Stimulated activated effector memory CD8-positive, alpha-beta T cell treated with anti-CD3 and anti-CD28 coated beads, Interleukin-12 subunit alpha, Interleukin-12 subunit beta, amount 100 ng/mL, for 72 hours (primary cell): Measurements from ENCODE around the gene OVAAL.
A peak's percentile ranks its signal among the peaks of the same experiment; 100 is the strongest.

ENCODE experiments used
- ATAC-seq: fragments of 150-1000 bp; cut with Tn5 transposase; 2 replicates; pipeline ENCODE4 v1.10.0; 2021
- DNase-seq, 2 donors: peaks; one replicate each; pipeline ENCODE4 v3.0.0; 2021 to 2022; ENCODE audit warnings: low spot score in 2 of 2
- H3K27ac Mint-ChIP-seq: one replicate; pipeline ENCODE4 v1.8.0; 2022; ENCODE audit warnings: mild to moderate bottlenecking, mixed read lengths
- H3K36me3 Mint-ChIP-seq: one replicate; pipeline ENCODE4 v1.8.0; 2022; ENCODE audit warnings: mild to moderate bottlenecking, mixed read lengths
- H3K4me1 Mint-ChIP-seq: one replicate; pipeline ENCODE4 v1.8.0; 2022; ENCODE audit warnings: mixed read lengths
- H3K4me3 Mint-ChIP-seq: one replicate; pipeline ENCODE4 v1.8.0; 2022; ENCODE audit warnings: mild to moderate bottlenecking, mixed read lengths
- H3K9me3 Mint-ChIP-seq: one replicate; pipeline ENCODE4 v1.8.0; 2022; ENCODE audit warnings: mixed read lengths

The OVAAL gene

GRCh38 chr1:180574031-180574713, 15.4 kb downstream of the OVAAL start:
- no peak overlapping the region for H3K27ac Mint-ChIP-seq
- DNase-seq (no peak), ATAC-seq (no peak)
- no peak overlapping the region for H3K4me3 Mint-ChIP-seq
- H3K36me3 Mint-ChIP-seq: no peaks in the 10 kb centered on the region
- peaks cover 19% of the 10 kb centered on the region for H3K4me1 Mint-ChIP-seq
- peaks cover 2% of the 10 kb centered on the region for H3K9me3 Mint-ChIP-seq

- Mint-ChIP-seq H3K27ac (no peak overlapping the region), H3K4me3 (no peak overlapping the region), H3K36me3 (no peaks in the 10 kb centered on the region), H3K4me1 (peaks cover 7% of the 10 kb centered on the region), H3K9me3 (no peaks in the 10 kb centered on the region)
- ATAC-seq (no peak), DNase-seq (no peak)
These were observed 18.6 kb downstream of the OVAAL start for GRCh38 chr1:180577361-180577760.

- H3K9me3 Mint-ChIP-seq: no peaks in the 10 kb centered on the region
- no peak overlapping the region for H3K27ac Mint-ChIP-seq
- ATAC-seq: peak; percentile 47
- H3K36me3 Mint-ChIP-seq: no peaks in the 10 kb centered on the region
- H3K4me3 Mint-ChIP-seq: no peak overlapping the region
- no peak for DNase-seq
- peaks cover 4% of the 10 kb centered on the region for H3K4me1 Mint-ChIP-seq
These were observed 21.3 kb downstream of the OVAAL start for GRCh38 chr1:180579961-180580611.

GRCh38 chr1:180581635-180582039, 22.9 kb downstream of the OVAAL start:
- no peak overlapping the region for H3K4me3 Mint-ChIP-seq
- H3K27ac Mint-ChIP-seq: no peak overlapping the region
- DNase-seq (no peak), ATAC-seq (no peak)
- peaks cover 15% of the 10 kb centered on the region for H3K4me1 Mint-ChIP-seq
- H3K9me3 Mint-ChIP-seq: no peaks in the 10 kb centered on the region
- no peaks in the 10 kb centered on the region for H3K36me3 Mint-ChIP-seq

- H3K4me3 Mint-ChIP-seq: peak overlapping the region; percentile 50
- H3K9me3 Mint-ChIP-seq: no peaks in the 10 kb centered on the region
- no peaks in the 10 kb centered on the region for H3K36me3 Mint-ChIP-seq
- DNase-seq (no peak), ATAC-seq (no peak)
- peak overlapping the region; percentile 84 for H3K27ac Mint-ChIP-seq
- H3K4me1 Mint-ChIP-seq: peaks cover 21% of the 10 kb centered on the region
These were observed 26.1 kb downstream of the OVAAL start for GRCh38 chr1:180584869-180585268.

- H3K4me1 Mint-ChIP-seq: peaks cover 21% of the 10 kb centered on the region
- peak overlapping the region; percentile 84 for H3K27ac Mint-ChIP-seq
- no peaks in the 10 kb centered on the region for H3K9me3 Mint-ChIP-seq
- no peak for DNase-seq
- no peak for ATAC-seq
- no peaks in the 10 kb centered on the region for H3K36me3 Mint-ChIP-seq
- peak overlapping the region; percentile 50 for H3K4me3 Mint-ChIP-seq
These were observed 27.2 kb downstream of the OVAAL start for GRCh38 chr1:180585994-180586359.

GRCh38 chr1:180586671-180587155, 27.9 kb downstream of the OVAAL start:
- ATAC-seq (peak; percentile 70), DNase-seq (no peak)
- no peak overlapping the region for H3K4me3 Mint-ChIP-seq
- H3K4me1 Mint-ChIP-seq: peaks cover 21% of the 10 kb centered on the region
- H3K36me3 Mint-ChIP-seq: no peaks in the 10 kb centered on the region
- peak overlapping the region; percentile 74 for H3K27ac Mint-ChIP-seq
- H3K9me3 Mint-ChIP-seq: no peaks in the 10 kb centered on the region

- Mint-ChIP-seq H3K4me1 (peaks cover 21% of the 10 kb centered on the region), H3K9me3 (no peaks in the 10 kb centered on the region), H3K4me3 (no peak overlapping the region), H3K36me3 (no peaks in the 10 kb centered on the region), H3K27ac (no peak overlapping the region)
- ATAC-seq: no peak
- DNase-seq: no peak
These were observed 29.4 kb downstream of the OVAAL start for GRCh38 chr1:180588121-180588520.

- DNase-seq: no peak
- peaks cover 8% of the 10 kb centered on the region for H3K4me1 Mint-ChIP-seq
- no peaks in the 10 kb centered on the region for H3K36me3 Mint-ChIP-seq
- ATAC-seq: no peak
- H3K27ac Mint-ChIP-seq: no peak overlapping the region
- no peaks in the 10 kb centered on the region for H3K9me3 Mint-ChIP-seq
- H3K4me3 Mint-ChIP-seq: no peak overlapping the region
These were observed 32.1 kb downstream of the OVAAL start for GRCh38 chr1:180590889-180591288.

- Mint-ChIP-seq H3K27ac (no peak overlapping the region), H3K36me3 (no peaks in the 10 kb centered on the region), H3K4me3 (no peak overlapping the region), H3K4me1 (no peaks in the 10 kb centered on the region), H3K9me3 (no peaks in the 10 kb centered on the region)
- DNase-seq (no peak), ATAC-seq (no peak)
These were observed 34.6 kb downstream of the OVAAL start for GRCh38 chr1:180593382-180593781.

- no peaks in the 10 kb centered on the region for H3K9me3 Mint-ChIP-seq
- no peak for ATAC-seq
- no peaks in the 10 kb centered on the region for H3K4me1 Mint-ChIP-seq
- no peak overlapping the region for H3K27ac Mint-ChIP-seq
- DNase-seq: no peak
- no peak overlapping the region for H3K4me3 Mint-ChIP-seq
- H3K36me3 Mint-ChIP-seq: no peaks in the 10 kb centered on the region
These were observed 36.0 kb downstream of the OVAAL start for GRCh38 chr1:180594723-180595122.

- no peak overlapping the region for H3K4me3 Mint-ChIP-seq
- no peaks in the 10 kb centered on the region for H3K9me3 Mint-ChIP-seq
- H3K4me1 Mint-ChIP-seq: no peaks in the 10 kb centered on the region
- ATAC-seq (no peak), DNase-seq (no peak)
- H3K27ac Mint-ChIP-seq: no peak overlapping the region
- no peaks in the 10 kb centered on the region for H3K36me3 Mint-ChIP-seq
These were observed 37.2 kb downstream of the OVAAL start for GRCh38 chr1:180595966-180596365.

GRCh38 chr1:180597520-180597919, 38.8 kb downstream of the OVAAL start:
- Mint-ChIP-seq H3K4me3 (no peak overlapping the region), H3K36me3 (no peaks in the 10 kb centered on the region), H3K27ac (no peak overlapping the region), H3K9me3 (no peaks in the 10 kb centered on the region), H3K4me1 (no peaks in the 10 kb centered on the region)
- ATAC-seq (no peak), DNase-seq (no peak)

- ATAC-seq (no peak), DNase-seq (no peak)
- Mint-ChIP-seq H3K27ac (no peak overlapping the region), H3K36me3 (no peaks in the 10 kb centered on the region), H3K9me3 (no peaks in the 10 kb centered on the region), H3K4me1 (no peaks in the 10 kb centered on the region), H3K4me3 (no peak overlapping the region)
These were observed 39.7 kb downstream of the OVAAL start for GRCh38 chr1:180598333-180598974.

GRCh38 chr1:180600343-180600742, 41.6 kb downstream of the OVAAL start:
- Mint-ChIP-seq H3K27ac (no peak overlapping the region), H3K9me3 (no peaks in the 10 kb centered on the region), H3K4me3 (no peak overlapping the region), H3K4me1 (no peaks in the 10 kb centered on the region), H3K36me3 (no peaks in the 10 kb centered on the region)
- ATAC-seq (no peak), DNase-seq (no peak)

GRCh38 chr1:180601512-180601911, 42.7 kb downstream of the OVAAL start:
- DNase-seq (no peak), ATAC-seq (no peak)
- Mint-ChIP-seq H3K27ac (no peak overlapping the region), H3K4me3 (no peak overlapping the region), H3K36me3 (no peaks in the 10 kb centered on the region), H3K4me1 (no peaks in the 10 kb centered on the region), H3K9me3 (no peaks in the 10 kb centered on the region)
